Central memory CD8-positive, alpha-beta T cell (primary cell): Measurements from ENCODE around the gene ANKRD13D.
"Not testable (repeated sequence)": the region's sequence is repeated elsewhere in the genome, so short reads cannot be mapped to it uniquely, and the experiment has no call there.

Experiments used
- ATAC-seq: fragments of 150-1000 bp; cut with Tn5 transposase; replicated peaks from 2 replicates; pipeline ENCODE4 v1.10.0; 2022; ENCODE audit warnings: mild to moderate bottlenecking, moderate FRiP score, moderate number of reproducible peaks; ENCODE audit not compliant: poor library complexity, severe bottlenecking; ENCODE audit errors: extremely low read depth
- DNase-seq, 2 donors: peaks; one replicate each; pipeline ENCODE4 v3.0.0; 2021; ENCODE audit warnings: low spot score in 2 of 2
- H3K27ac Mint-ChIP-seq: one replicate; pipeline ENCODE4 v1.8.0; 2022; ENCODE audit warnings: low read depth, mild to moderate bottlenecking, moderate library complexity, mixed read lengths
- H3K27me3 Mint-ChIP-seq: one replicate; pipeline ENCODE4 v1.8.0; 2022; ENCODE audit warnings: mixed read lengths
- H3K36me3 Mint-ChIP-seq: one replicate; pipeline ENCODE4 v1.8.0; 2022; ENCODE audit warnings: mild to moderate bottlenecking, moderate library complexity, mixed read lengths; ENCODE audit not compliant: insufficient read depth
- H3K4me1 Mint-ChIP-seq: one replicate; pipeline ENCODE4 v1.8.0; 2022; ENCODE audit warnings: mixed read lengths
- H3K4me3 Mint-ChIP-seq: one replicate; pipeline ENCODE4 v1.8.0; 2022; ENCODE audit warnings: mild to moderate bottlenecking, moderate library complexity, mixed read lengths
- H3K9me3 Mint-ChIP-seq: one replicate; pipeline ENCODE4 v1.8.0; 2022; ENCODE audit warnings: mixed read lengths

ANKRD13D gene

DNA sequence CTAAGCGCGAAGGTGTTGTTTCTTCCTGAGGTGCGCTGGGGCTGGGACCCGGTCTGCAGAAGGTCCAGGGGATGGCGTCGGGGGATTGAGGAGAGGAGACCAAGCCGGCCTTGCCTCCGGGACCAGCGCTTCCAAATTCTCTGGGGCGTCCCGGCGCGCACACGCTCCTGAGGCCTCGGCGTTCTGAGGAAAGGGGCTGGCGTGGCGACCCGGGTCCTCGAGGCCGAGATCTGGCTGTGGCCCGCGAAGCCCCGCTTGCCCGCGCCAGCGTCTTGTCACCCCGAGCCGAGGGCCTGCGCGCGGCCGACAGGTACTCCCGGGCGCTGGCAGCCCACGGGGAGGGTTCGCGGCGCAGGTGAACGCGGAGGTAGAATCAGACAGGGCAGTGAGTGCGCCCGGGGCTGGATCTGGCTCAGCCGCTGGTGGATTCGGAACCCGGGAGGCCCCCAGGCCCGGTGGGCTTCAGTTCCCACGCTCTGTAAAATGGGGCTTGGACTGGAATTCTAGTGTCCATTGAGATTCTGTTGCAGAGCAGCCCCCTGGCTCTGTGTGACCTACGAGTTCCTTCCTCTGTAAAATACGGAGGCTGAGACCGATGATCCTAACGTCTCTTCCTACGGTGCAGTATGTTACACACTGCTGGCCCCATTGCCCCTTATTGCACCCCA lies 28.9 kb downstream of the ANKRD13D start:
- Mint-ChIP-seq H3K9me3 (no peaks in the 10 kb centered on the region), H3K27ac (peak overlapping the region; percentile 99), H3K4me1 (peaks cover 32% of the 10 kb centered on the region), H3K27me3 (no peaks in the 10 kb centered on the region), H3K36me3 (peaks cover 12% of the 10 kb centered on the region), H3K4me3 (peak overlapping the region; percentile 96)
- peak; percentile 39 for ATAC-seq
- DNase-seq = no peak

GRCh38 chr11:67318876-67319275 lies 29.8 kb downstream of the ANKRD13D start:
- Mint-ChIP-seq H3K36me3 (peaks cover 10% of the 10 kb centered on the region), H3K4me3 (peak overlapping the region; percentile 96), H3K4me1 (peaks cover 25% of the 10 kb centered on the region)
- ATAC-seq, DNase-seq, H3K27me3 Mint-ChIP-seq, H3K9me3 Mint-ChIP-seq, H3K27ac Mint-ChIP-seq: not testable (repeated sequence)

- H3K27ac Mint-ChIP-seq = no peak overlapping the region
- no peaks in the 10 kb centered on the region for H3K9me3 Mint-ChIP-seq
- no peak overlapping the region for H3K4me3 Mint-ChIP-seq
- ATAC-seq (no peak), DNase-seq (no peak)
- H3K36me3 Mint-ChIP-seq = peaks cover 10% of the 10 kb centered on the region
- H3K27me3 Mint-ChIP-seq = no peaks in the 10 kb centered on the region
- H3K4me1 Mint-ChIP-seq = peaks cover 20% of the 10 kb centered on the region
Observed at GRCh38 chr11:67320011-67320410, 30.9 kb downstream of the ANKRD13D start.

GRCh38 chr11:67320691-67321090 lies 31.6 kb downstream of the ANKRD13D start:
- no peak for DNase-seq
- no peak for ATAC-seq
- Mint-ChIP-seq H3K27me3 (no peaks in the 10 kb centered on the region), H3K27ac (no peak overlapping the region), H3K4me3 (no peak overlapping the region), H3K36me3 (peaks cover 10% of the 10 kb centered on the region), H3K9me3 (no peaks in the 10 kb centered on the region), H3K4me1 (peaks cover 20% of the 10 kb centered on the region)

- Mint-ChIP-seq H3K4me1 (peaks cover 20% of the 10 kb centered on the region), H3K36me3 (peaks cover 10% of the 10 kb centered on the region), H3K27me3 (no peaks in the 10 kb centered on the region), H3K4me3 (no peak overlapping the region), H3K9me3 (no peaks in the 10 kb centered on the region), H3K27ac (no peak overlapping the region)
- ATAC-seq = no peak
- no peak for DNase-seq
Observed at GRCh38 chr11:67321313-67321871, 32.3 kb downstream of the ANKRD13D start.

- Mint-ChIP-seq H3K4me1 (peaks cover 16% of the 10 kb centered on the region), H3K9me3 (no peaks in the 10 kb centered on the region), H3K27me3 (no peaks in the 10 kb centered on the region), H3K27ac (no peak overlapping the region), H3K36me3 (peaks cover 9% of the 10 kb centered on the region), H3K4me3 (no peak overlapping the region)
- ATAC-seq = no peak
- no peak for DNase-seq
Observed at GRCh38 chr11:67322049-67322448, 32.9 kb downstream of the ANKRD13D start.

DNA sequence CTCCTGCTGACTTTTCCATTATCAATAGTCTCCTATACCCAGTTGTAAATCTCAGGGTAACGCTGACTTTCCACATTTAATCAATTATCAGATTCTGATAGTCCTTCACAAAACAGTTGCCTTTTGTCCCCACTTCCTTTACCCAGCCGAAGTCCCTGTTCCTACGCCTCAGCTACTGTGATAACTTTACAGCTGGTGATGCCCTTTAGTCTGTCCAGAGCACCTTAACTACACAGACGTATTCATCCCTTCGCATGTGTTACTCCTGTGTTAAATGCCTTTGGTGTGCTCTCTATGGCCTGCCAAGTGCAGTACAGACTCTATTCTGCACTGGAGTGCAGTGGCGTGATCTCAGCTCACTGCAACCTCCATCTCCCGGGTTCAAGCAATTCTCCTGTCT lies 34.4 kb downstream of the ANKRD13D start:
- Mint-ChIP-seq H3K9me3 (no peaks in the 10 kb centered on the region), H3K36me3 (no peaks in the 10 kb centered on the region)

DNA sequence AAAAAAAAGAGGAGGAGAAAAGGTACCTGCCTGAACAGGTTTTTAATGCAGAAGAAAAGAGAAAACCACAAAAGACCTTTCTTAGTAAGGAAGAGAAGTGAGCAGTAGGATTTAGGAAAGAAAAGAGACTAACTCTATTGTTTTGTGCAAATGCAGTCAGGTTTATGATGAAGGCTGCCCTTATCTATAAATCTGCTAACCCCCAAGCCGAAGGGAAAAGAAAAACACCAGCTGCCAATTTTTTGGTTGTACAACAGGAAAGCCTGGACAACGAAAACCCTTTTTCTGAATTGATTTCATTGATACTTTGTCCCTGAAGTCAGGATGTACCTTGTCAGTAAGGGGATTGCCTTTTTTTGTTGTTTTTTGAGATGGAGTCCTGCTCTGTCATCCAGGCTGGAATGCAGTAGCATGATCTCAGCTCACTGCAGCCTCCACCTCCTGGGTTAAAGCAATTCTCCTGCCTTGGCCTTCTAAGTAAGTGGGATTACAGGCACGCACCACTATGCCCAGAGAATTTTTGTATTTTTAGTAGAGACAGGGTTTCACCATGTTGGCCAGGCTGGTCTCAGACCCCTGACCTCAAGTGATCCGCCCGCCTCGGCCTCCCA lies 43.1 kb downstream of the ANKRD13D start:
- ATAC-seq = no peak
- no peaks in the 10 kb centered on the region for H3K4me1 Mint-ChIP-seq

More for the DNA sequence above, 34.4 kb downstream of the ANKRD13D start:
- H3K4me3 Mint-ChIP-seq = no peak overlapping the region
- H3K27me3 Mint-ChIP-seq = no peaks in the 10 kb centered on the region
- DNase-seq (no peak), ATAC-seq (no peak)
- peaks cover 7% of the 10 kb centered on the region for H3K4me1 Mint-ChIP-seq
- no peak overlapping the region for H3K27ac Mint-ChIP-seq

DNA sequence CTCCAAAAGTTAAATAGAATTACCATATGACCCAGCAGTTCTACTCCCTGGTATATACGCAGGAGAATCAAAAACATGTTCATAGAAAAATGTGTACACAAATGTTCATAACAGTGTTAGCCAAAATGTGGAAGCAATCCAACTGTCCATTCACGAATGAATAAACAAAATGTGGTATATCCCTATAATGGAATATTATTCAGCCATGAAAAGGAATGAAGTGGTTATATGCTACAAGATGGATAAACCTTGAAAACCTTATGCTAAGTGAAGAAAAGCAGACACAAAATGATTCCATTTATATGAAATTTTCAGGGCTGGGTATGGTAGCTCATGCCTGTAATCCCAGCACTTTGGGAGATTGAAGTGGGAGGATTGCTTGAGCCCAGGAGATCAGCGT lies 48.2 kb downstream of the ANKRD13D start:
- Mint-ChIP-seq H3K27me3 (no peaks in the 10 kb centered on the region), H3K9me3 (no peaks in the 10 kb centered on the region), H3K27ac (no peak overlapping the region), H3K4me1 (no peaks in the 10 kb centered on the region), H3K4me3 (no peak overlapping the region), H3K36me3 (no peaks in the 10 kb centered on the region)
- no peak for DNase-seq
- ATAC-seq = no peak

More for the DNA sequence above, 43.1 kb downstream of the ANKRD13D start:
- Mint-ChIP-seq H3K27ac (no peak overlapping the region), H3K36me3 (no peaks in the 10 kb centered on the region), H3K27me3 (no peaks in the 10 kb centered on the region), H3K4me3 (no peak overlapping the region), H3K9me3 (no peaks in the 10 kb centered on the region)
- DNase-seq = no peak

GRCh38 chr11:67344264-67344663 lies 55.2 kb downstream of the ANKRD13D start:
- Mint-ChIP-seq H3K4me3 (no peak overlapping the region), H3K27me3 (no peaks in the 10 kb centered on the region), H3K4me1 (peaks cover 10% of the 10 kb centered on the region), H3K9me3 (no peaks in the 10 kb centered on the region), H3K36me3 (no peaks in the 10 kb centered on the region), H3K27ac (no peak overlapping the region)
- DNase-seq (no peak), ATAC-seq (no peak)

DNA sequence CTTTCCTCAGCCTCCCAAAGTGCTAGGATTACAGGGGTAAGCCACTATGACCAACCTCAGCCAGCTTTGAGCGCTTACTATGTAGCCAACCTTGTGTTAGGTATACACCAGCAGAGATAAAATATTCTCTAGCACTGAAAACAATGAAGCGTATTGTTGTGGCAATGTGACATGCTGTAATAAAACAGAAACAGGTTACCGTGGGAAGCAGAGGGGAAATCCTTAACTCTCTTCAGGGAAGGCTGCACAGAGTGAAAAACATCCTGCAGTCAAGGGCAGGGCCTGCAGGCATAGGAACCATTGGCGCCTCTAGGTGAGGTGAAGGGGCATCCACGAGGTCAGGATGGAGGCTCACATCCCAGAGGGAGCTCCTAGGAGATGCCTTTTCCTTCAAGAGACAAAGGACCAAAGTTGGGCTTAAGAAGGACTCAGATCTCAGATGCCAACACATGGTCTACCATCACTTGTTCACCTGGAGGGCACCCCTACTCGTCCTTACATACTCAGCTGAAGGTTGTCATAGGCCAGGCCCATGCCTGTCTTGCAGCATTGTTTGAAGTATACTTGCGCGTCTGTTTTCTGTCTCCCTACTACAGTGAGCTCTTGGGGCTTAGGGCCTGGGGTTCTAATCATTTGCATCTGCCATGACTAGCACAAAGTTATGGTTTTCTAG lies 56.3 kb downstream of the ANKRD13D start:
- Mint-ChIP-seq H3K27me3 (no peaks in the 10 kb centered on the region), H3K4me1 (peaks cover 18% of the 10 kb centered on the region), H3K9me3 (no peaks in the 10 kb centered on the region), H3K27ac (no peak overlapping the region), H3K4me3 (no peak overlapping the region), H3K36me3 (no peaks in the 10 kb centered on the region)
- DNase-seq = no peak
- ATAC-seq = peak; percentile 24

- no peak overlapping the region for H3K4me3 Mint-ChIP-seq
- no peaks in the 10 kb centered on the region for H3K27me3 Mint-ChIP-seq
Observed at GRCh38 chr11:67345920-67346819, 57.1 kb downstream of the ANKRD13D start.

More at GRCh38 chr11:67345920-67346819, 57.1 kb downstream of the ANKRD13D start:
- no peaks in the 10 kb centered on the region for H3K9me3 Mint-ChIP-seq
- DNase-seq (no peak), ATAC-seq (peak; percentile 54)
- H3K4me1 Mint-ChIP-seq = peaks cover 21% of the 10 kb centered on the region
- H3K27ac Mint-ChIP-seq = no peak overlapping the region
- H3K36me3 Mint-ChIP-seq = no peaks in the 10 kb centered on the region
